Activated T-helper 9 cell treated with anti-CD3 and anti-CD28 coated beads, Interleukin-2, amount 50 U/mL, for 16 hours (primary cell): ENCODE data around the gene LSP1.
"Not testable (repeated sequence)": the region's sequence is repeated elsewhere in the genome, so short reads cannot be mapped to it uniquely, and the experiment has no call there.

Source experiments
- DNase-seq: peaks from one replicate; pipeline ENCODE4 v3.0.0-alpha.2; 2020; ENCODE audit warnings: low read depth

The LSP1 gene

GRCh38 chr11:1852877-1853276, at the start of gene LSP1:
LSP1 (plus strand) TSS chr11:1853084; CDS start chr11:1853145, 61 bp downstream.
- DNase-seq = peak; percentile 75

DNA sequence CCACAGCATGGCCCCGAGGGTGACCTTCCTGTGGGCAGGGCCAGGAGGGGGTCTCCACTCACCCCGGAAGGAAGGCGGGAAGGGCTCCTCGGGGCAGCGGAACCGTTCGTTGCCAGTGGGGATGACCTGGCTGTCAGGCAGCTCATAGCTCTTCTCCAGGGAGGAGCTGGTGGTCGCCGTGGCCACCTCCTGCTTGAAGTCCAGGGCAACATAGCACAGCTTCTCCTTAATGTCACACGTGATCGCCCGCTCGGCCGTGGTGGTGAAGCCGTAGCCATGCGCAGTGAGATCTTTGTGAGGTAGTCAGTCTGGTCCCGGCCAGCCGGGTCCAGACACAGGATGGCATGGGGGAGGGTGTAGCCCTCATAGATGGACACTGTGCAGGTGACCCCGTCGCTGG, 49.6 kb upstream of the LSP1 start:
- DNase-seq = no peak

DNA sequence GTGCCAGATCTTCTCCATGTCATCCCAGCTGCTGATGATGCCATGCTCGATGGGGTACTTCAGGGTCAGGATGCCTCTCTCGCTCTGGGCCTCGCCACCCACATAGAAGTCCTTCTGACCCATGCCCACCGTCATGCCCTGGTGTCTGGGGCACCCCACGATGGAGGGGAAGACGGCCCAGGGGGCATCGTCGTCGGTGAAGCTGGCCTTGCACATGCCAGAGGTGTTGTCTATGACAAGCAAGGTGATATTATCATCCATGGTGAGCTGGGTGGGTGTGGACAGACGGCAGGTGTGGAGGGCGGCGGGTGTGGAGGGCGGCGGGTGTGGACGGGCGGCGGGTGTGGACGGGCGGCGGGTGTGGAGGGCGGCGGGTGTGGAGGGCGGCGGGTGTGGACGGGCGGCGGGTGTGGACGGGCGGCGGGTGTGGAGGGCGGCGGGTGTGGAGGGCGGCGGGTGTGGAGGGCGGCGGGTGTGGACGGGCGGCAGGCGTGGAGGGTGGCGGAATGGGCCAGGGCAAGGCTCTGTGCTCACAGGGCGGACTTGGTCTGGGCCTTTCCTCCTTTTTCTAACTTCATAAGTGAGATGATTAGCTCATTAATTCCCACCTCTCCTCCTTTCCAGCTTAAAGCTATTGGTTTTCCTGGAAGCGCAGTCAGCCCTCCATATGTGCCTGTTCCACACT, 48.9 kb upstream of the LSP1 start:
- DNase-seq = not testable (repeated sequence)

- DNase-seq = no peak
Measured at GRCh38 chr11:1805525-1805924, 47.4 kb upstream of the LSP1 start.

DNA sequence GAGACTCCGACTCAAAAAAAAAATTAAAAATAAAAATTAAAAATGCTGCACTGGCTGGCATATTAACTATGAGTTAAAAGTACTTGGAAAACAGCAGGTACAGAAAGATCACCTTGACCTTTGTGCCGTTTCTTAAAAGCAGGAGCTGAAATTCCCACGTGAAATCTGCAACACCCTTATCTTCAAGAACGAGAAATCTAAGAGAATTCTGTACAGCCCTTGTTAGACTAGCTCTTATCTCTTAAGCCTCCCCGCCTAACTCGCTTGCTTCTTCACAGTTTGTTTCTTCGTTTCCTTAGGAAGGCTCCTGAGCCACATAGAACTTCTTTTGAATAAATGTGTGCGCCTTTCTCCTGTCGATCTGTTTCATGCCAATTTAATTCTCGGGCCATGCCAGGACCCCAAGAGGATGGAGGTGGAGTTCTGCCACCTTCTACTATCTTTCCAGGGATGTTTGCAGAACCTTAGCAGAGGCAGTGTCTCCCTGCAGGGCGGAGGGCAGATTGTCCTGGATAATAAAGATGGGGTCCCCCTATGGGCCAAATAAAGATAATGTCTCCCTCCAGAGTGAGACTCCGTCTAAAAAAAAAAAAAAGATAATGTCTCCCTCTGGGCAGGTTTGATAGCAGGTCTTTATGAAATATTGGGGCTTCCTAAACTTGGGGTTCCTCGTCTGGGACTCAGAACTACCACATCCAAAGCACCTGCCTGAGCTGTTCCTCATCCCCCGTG, 45.5 kb upstream of the LSP1 start:
- DNase-seq = no peak

- no peak for DNase-seq
Measured at GRCh38 chr11:1810761-1811160, 42.1 kb upstream of the LSP1 start.

- no peak for DNase-seq
Measured at GRCh38 chr11:1812274-1812673, 40.6 kb upstream of the LSP1 start.

- no peak for DNase-seq
Measured at GRCh38 chr11:1812801-1813200, 40.1 kb upstream of the LSP1 start.

GRCh38 chr11:1813356-1813755, 39.5 kb upstream of the LSP1 start:
- not testable (repeated sequence) for DNase-seq

DNA sequence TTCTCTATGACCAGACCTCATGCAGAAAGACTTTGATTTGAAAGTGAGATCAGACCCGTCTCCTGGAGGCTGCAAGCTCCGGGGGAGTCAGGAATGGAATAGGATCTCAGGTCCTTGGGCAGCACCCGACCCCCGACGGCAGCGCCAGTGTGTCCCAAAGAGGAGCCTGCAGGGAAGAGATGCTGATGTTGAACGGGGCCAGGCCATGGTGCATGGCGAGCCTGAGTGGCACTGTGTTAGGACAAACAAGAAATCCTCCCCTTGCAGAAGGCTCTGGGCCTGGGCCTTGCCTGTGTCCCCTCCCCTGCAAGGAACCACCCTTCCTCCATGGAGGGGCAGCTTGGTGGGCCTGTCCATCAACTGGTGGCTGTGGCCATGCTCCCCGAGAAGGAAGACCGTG, 38.2 kb upstream of the LSP1 start:
- DNase-seq = no peak

DNA sequence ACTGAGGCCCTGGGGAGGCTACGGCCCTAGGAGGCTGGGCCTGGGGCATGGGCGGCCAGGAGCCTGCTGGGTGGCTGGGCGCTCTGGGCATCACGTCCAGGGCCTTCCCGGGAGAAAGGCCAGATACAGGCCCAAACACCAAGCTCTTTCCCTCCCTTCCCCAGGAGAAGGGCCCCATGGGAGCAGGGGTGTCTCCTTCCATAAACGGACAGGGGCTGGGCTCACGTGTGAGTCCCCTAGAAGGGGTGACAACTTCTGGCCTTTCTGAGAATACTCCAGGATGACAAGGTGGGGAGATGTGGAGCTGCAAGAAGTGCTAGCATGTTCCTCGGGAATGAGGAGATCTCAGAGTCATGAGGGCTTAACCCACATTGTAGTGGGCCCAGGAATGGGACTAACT, 37.6 kb upstream of the LSP1 start:
- DNase-seq = no peak

- DNase-seq = no peak
Measured at GRCh38 chr11:1815751-1816150, 37.1 kb upstream of the LSP1 start.

DNA sequence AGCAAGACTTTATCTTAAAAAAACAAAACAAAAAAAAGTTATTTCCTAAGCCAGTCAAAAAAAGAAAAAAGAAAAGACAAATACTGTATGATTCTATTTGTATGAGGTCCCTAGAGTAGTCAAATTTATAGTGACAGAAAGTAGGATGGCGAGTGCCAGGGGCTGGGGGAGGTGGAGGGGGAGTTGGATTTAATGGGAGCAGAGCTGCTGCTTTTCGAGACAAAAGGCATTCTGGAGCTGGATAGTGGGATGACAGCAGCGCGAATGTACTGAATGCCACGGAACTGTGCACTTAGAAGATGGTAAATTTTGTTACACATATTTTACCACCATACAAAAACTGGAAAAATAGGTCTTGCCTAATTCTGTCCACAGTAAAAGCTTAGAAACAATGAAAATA, 35.9 kb upstream of the LSP1 start:
- DNase-seq = no peak

GRCh38 chr11:1817511-1817910, 35.4 kb upstream of the LSP1 start:
- no peak for DNase-seq

DNA sequence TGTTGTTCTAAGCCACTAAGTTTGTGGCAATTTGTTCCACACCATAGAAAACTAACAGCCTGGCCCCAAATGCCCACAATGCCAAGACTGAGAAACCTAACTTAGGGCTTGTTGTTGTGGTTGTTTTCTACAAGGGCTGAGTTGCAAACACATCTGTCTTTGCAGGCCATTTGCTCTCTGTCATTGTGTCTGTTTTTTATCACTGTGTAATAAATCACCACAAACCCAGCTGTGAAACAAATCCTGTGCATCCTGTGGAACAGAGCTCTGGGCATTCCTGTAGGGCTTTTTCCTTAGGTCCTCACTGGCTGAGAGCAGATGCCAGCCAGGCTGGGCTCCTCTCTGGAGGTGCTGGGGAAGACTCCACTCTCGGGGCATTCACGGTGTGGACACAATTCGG, 33.8 kb upstream of the LSP1 start:
- no peak for DNase-seq

- no peak for DNase-seq
Measured at GRCh38 chr11:1820463-1821325, 32.2 kb upstream of the LSP1 start.

GRCh38 chr11:1821562-1821961, 31.3 kb upstream of the LSP1 start:
- DNase-seq = no peak

DNA sequence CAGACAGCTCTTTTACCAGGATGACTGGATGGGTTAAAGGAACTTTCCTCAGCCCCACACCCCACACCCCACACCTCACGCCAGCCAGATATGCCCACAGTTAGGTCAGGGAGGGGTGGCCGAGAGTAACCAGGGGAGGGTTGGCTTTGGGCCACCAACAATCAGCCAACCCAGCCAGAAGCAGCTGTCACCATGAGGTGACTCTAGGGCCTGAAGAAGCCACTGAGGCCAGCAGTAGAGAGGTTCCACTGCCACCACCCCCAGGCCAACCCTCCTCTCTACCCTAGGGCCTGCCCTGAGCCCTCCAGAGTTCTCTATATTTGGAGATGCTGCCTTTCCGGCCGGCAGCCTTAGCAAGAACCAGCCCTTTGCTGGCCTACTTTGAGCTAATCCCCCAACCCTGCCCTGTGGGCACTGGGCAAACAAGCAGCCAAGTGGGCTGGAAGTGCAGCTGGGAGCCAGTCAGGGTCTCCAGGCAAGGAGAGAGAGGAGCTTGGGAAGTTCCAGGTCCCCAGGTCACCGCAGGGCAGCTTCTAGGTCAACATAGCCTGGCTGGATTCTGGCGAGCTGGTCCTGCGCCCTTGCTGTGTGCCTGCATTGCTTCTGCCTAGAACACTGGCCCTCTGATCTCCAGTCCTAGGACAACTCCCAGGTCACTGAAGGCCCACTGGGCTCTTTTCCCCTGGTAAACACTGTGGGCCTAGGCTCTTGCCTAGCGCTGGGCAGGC, 30.1 kb upstream of the LSP1 start:
- DNase-seq = no peak

DNA sequence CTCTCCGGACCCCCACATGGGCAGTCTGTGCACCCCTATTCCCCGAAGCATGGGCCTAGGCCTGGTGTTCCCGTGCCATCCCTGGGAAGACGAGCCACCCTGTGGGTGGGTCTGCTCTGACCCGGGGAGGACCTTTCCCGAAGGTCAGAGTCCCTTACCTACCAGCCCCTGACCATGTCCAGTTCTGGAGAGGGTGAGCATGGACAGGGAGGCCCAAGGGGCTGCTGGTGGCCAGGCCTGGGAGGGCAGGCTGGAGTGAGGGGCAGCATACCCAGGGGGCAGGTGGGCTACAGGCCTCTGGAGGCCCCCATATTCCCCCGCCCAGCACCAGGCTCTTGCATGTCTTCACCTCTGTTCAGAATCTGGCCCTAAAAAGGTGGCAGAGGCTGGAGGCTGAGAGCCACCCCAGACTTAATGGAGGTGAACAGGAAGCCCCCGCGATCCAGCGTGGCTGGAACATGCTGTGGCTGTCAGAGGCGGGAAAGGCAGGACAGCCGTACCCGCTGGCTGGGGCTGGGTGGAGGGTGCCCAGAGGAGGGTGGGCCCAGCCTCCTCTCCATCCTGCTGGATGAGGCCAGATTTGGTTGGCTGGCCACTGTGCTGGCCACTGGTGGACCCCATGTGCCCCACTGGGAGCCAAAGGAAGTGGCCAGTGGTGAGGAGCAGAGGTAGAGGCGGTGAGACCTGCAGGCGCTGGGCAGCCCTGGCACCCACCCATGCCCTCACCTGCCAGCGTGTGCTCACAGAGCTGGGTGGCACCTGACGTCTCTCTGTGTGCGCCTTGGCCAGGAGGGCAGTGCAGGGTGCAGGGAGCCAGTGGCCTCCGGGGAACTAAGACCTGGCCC, 29.3 kb upstream of the LSP1 start:
- DNase-seq = no peak

DNA sequence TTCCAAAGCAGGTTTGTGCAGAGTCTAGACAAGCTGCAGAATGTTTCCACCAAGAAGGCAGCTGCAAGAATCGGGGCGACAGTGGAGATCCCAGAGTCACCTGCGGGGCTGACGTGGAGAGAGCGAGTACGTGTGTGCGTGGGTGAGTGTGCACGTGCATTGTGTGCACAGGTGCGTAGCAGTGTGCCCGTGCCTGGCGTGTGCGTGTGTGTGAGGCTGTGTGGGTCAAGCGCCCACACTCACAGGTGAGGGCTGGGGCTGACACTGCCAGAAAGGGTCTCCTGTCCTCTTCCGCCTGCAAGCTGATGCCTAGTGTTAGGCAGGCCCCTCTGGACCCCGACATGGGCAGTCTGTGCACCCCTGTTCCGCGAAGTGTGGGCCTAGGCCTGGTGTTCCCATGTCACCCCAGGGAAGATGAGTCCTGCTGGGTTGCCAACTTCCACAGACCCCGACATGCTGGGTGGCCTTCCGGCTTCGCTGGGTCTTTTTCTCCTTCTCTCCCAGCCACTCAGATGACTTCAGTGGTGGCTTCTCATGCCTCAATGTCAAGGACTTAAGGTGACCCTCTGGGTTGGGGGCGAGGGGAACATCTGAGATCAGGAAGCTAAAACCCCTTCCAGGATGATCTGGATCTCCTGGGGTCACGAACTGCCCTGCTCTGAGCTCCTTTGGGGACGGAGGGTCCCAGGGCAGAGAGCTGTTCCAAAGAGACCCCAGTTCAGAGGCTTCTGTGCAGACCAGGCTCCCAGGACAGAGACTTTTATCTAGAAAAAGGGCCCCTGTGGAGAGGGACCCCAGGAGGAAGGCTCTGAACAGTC, 28.5 kb upstream of the LSP1 start:
- no peak for DNase-seq
